IMR-90 (cell line): ENCODE results near the gene TDRD12. TPM values are rescaled to one million over a fixed set of nuclear protein-coding genes. Genes with fewer than 3 reads are reported as not detected.
"Not testable (repeated sequence)": the region's sequence is repeated elsewhere in the genome, so short reads cannot be mapped to it uniquely, and the experiment has no call there.

Source experiments
- ATAC-seq: fragments of 200-7000 bp; cut with Tn5 transposase; 2 replicates; pipeline ENCODE4 v1.9.1; 2020; ENCODE audit warnings: low read depth, mild to moderate bottlenecking, moderate library complexity
- BruUV-seq: library from RNA; stranded (reverse); fragments of 400-500 nt; replicated peaks from 2 replicates; lab custom pipeline; 2021; lab: Mats Ljungman, UMichigan
- CTCF ChIA-PET: fragments of 300-600 bp; formaldehyde crosslinking; extraction: SDS; loops from one replicate; lab custom pipeline; 2021; ENCODE audit warnings: antibody characterized with exemption; lab: Yijun Ruan, JAX
- POLR2A ChIA-PET: fragments of 300-600 bp; sonication (Branson Sonifier 250); formaldehyde crosslinking; loops from one replicate; lab custom pipeline; 2022; ENCODE audit warnings: antibody characterized with exemption; ENCODE audit not compliant: unreplicated experiment; lab: Charles Lee
- DNase-seq: peaks from one replicate; pipeline ENCODE4 v3.0.0; 2013
- H2AFZ ChIP-seq: replicated peaks from 2 replicates; pipeline ENCODE3; 2013; ENCODE audit warnings: low read length, mild to moderate bottlenecking; ENCODE audit not compliant: poor library complexity
- H2AK5ac ChIP-seq: 2 replicates; pipeline ENCODE4 v1.6.1; 2013; ENCODE audit warnings: low read depth, low read length, inconsistent platforms
- H2AK9ac ChIP-seq: replicated peaks from 2 replicates; pipeline ENCODE3; 2013; ENCODE audit warnings: mild to moderate bottlenecking, low read depth, low read length, moderate library complexity; ENCODE audit not compliant: poor library complexity
- H2BK120ac ChIP-seq: 2 replicates; pipeline ENCODE4 v1.6.1; 2013; ENCODE audit warnings: low read depth, low read length, inconsistent platforms
- H2BK15ac ChIP-seq: 3 replicates; pipeline ENCODE4 v1.6.1; 2013; ENCODE audit warnings: low read depth, low read length, inconsistent platforms
- H2BK20ac ChIP-seq: 2 replicates; pipeline ENCODE4 v1.6.1; 2013; ENCODE audit warnings: low read depth, mild to moderate bottlenecking, inconsistent platforms, low read length, moderate library complexity
- H2BK5ac ChIP-seq: 2 replicates; pipeline ENCODE4 v1.6.1; 2013; ENCODE audit warnings: mild to moderate bottlenecking, low read depth, low read length, inconsistent platforms; ENCODE audit not compliant: poor library complexity, severe bottlenecking
- H3K14ac ChIP-seq: replicated peaks from 2 replicates; pipeline ENCODE4 v1.6.1; 2013; ENCODE audit warnings: low read depth, low read length, inconsistent platforms
- H3K18ac ChIP-seq: 2 replicates; pipeline ENCODE4 v1.6.1; 2013; ENCODE audit warnings: low read depth, low read length, control low read depth
- H3K23ac ChIP-seq: 2 replicates; pipeline ENCODE4 v1.6.1; 2013; ENCODE audit warnings: low read depth, low read length, inconsistent platforms
- H3K27ac ChIP-seq: 2 replicates; pipeline ENCODE4 v1.5.1; 2013; ENCODE audit warnings: mild to moderate bottlenecking, control low read depth, low read length; ENCODE audit not compliant: insufficient read depth
- H3K27me3 ChIP-seq: 2 replicates; pipeline ENCODE4 v1.6.1; 2013; ENCODE audit warnings: low read length; ENCODE audit not compliant: control insufficient read depth, insufficient read depth
- H3K36me3 ChIP-seq: 2 replicates; pipeline ENCODE4 v1.6.1; 2013; ENCODE audit warnings: low read length, mixed read lengths; ENCODE audit not compliant: control insufficient read depth, insufficient read depth
- H3K4ac ChIP-seq: 2 replicates; pipeline ENCODE4 v1.6.1; 2013; ENCODE audit warnings: low read depth, low read length, inconsistent platforms
- H3K4me1 ChIP-seq: 2 replicates; pipeline ENCODE4 v1.6.1; 2013; ENCODE audit warnings: low read length, mixed read lengths; ENCODE audit not compliant: control insufficient read depth, insufficient read depth
- H3K4me2 ChIP-seq: 2 replicates; pipeline ENCODE4 v1.6.1; 2013; ENCODE audit warnings: low read depth, mild to moderate bottlenecking, control low read depth, low read length, moderate library complexity
- H3K4me3 ChIP-seq: 2 replicates; pipeline ENCODE4 v1.5.1; 2013; ENCODE audit warnings: low read depth, mild to moderate bottlenecking, control low read depth, low read length, moderate library complexity; ENCODE audit not compliant: insufficient read depth
- H3K56ac ChIP-seq: 2 replicates; pipeline ENCODE4 v1.6.1; 2013; ENCODE audit warnings: low read length, inconsistent platforms; ENCODE audit not compliant: insufficient read depth; ENCODE audit errors: extremely low read depth
- H3K79me1 ChIP-seq, 2 experiments: 2 replicates each; pipeline ENCODE4 v1.6.1; 2013; ENCODE audit warnings: low read length in 2 of 2, inconsistent platforms in 1 of 2, low read depth in 1 of 2
- H3K9ac ChIP-seq: 2 replicates; pipeline ENCODE4 v1.6.1; 2013; ENCODE audit warnings: low read depth, low read length, control low read depth
- H3K9me1 ChIP-seq: 2 replicates; pipeline ENCODE4 v1.6.1; 2013; ENCODE audit warnings: low read length, inconsistent platforms; ENCODE audit not compliant: insufficient read depth
- H3K9me3 ChIP-seq: 2 replicates; pipeline ENCODE4 v1.6.1; 2013; ENCODE audit warnings: low read length; ENCODE audit not compliant: control insufficient read depth, insufficient read depth
- H4K20me1 ChIP-seq: 2 replicates; pipeline ENCODE4 v1.6.1; 2013; ENCODE audit warnings: low read length, inconsistent platforms; ENCODE audit not compliant: insufficient read depth
- H4K5ac ChIP-seq: 2 replicates; pipeline ENCODE4 v1.6.1; 2013; ENCODE audit warnings: mild to moderate bottlenecking, low read depth, low read length, control low read depth
- H4K8ac ChIP-seq, 2 experiments: 2 replicates each; pipeline ENCODE4 v1.6.1; 2013; ENCODE audit warnings: low read depth in 2 of 2, low read length in 2 of 2, control low read depth in 1 of 2, inconsistent platforms in 1 of 2
- H4K91ac ChIP-seq: 2 replicates; pipeline ENCODE4 v1.6.1; 2013; ENCODE audit warnings: low read depth, low read length, inconsistent platforms; ENCODE audit not compliant: insufficient read depth
- CEBPB ChIP-seq: IDR thresholded peaks from 2 replicates; pipeline ENCODE4 v1.6.1; 2012; ENCODE audit warnings: low read depth, low read length, improper control_type of control experiment
- CHD1 ChIP-seq: IDR thresholded peaks from 2 replicates; pipeline ENCODE4 v1.6.1; 2012; ENCODE audit warnings: low read depth, low read length, improper control_type of control experiment
- FOS ChIP-seq: fragments of 150-350 bp; IDR thresholded peaks from 2 replicates; pipeline ENCODE4 v1.6.1; 2016; ENCODE audit warnings: low read depth, low read length
- POLR2A ChIP-seq: IDR thresholded peaks from 2 replicates; pipeline ENCODE4 v1.6.1; 2012; ENCODE audit warnings: mild to moderate bottlenecking, low read depth, low read length
- RCOR1 ChIP-seq: IDR thresholded peaks from 2 replicates; pipeline ENCODE4 v1.6.1; 2012; ENCODE audit warnings: mild to moderate bottlenecking, low read length, improper control_type of control experiment; ENCODE audit not compliant: insufficient replicate concordance
- RFX5 ChIP-seq: IDR thresholded peaks from 2 replicates; pipeline ENCODE4 v1.8.0; 2012; ENCODE audit warnings: low read depth, mild to moderate bottlenecking, low read length, moderate library complexity
- SMC3 ChIP-seq: fragments of 150-350 bp; IDR thresholded peaks from 2 replicates; pipeline ENCODE4 v1.6.1; 2016; ENCODE audit warnings: low read depth, mild to moderate bottlenecking, antibody characterized with exemption, low read length, moderate library complexity
- WGBS, 2 experiments: methylation state at CpG; one replicate each; pipeline versions ENCODE4 v1.1.5 to v1.1.7; 2013; ENCODE audit warnings: missing lambda C conversion rate in 2 of 2; ENCODE audit not compliant: insufficient read length in 1 of 2; ENCODE audit errors: extremely low coverage in 2 of 2; 5-methylcytosine and 5-hydroxymethylcytosine counted together
- dilution Hi-C: fragments of 300-500 bp; cut with HindIII; formaldehyde crosslinking; loops from one replicate; pipeline ENCODE4 v1.14.3; 2018; ENCODE audit warnings: low sequenced_read_pairs; ENCODE audit not compliant: unreplicated experiment
- in situ Hi-C: fragments of 300-500 bp; cut with MboI; formaldehyde crosslinking; loops from 3 replicates; pipeline ENCODE4 v1.14.3; 2019; ENCODE audit warnings: low sequenced_read_pairs, inconsistent platforms, mixed read lengths
- intact Hi-C: fragments of 100-400 bp; cut with micrococcal nuclease; formaldehyde crosslinking; loops from 2 replicates; pipeline ENCODE4 v1.10.0; 2022
- polyA plus RNA-seq, 3 experiments: library from polyadenylated mRNA; depleted of rRNA; stranded (reverse); fragments of >200 nt; gene quantifications; 2 replicates each; pipeline ENCODE4 v1.2.3, GENCODE V29; 2012; ENCODE audit warnings: low replicate concordance in 1 of 3
- total RNA-seq: library from RNA; depleted of rRNA; stranded (reverse); fragments of >200 nt; gene quantifications from 2 replicates; pipeline ENCODE4 v1.2.3, GENCODE V29; 2012
- TF ChIP-seq, protein P1 (sequence below): fragments of 150-350 bp; IDR thresholded peaks from 2 replicates; pipeline ENCODE4 v1.6.1; 2016; ENCODE audit warnings: low read depth, mild to moderate bottlenecking, low read length, moderate library complexity, borderline replicate concordance

Gene TDRD12
- total and polyA plus RNA-seq, 2 of the 4 experiments (the other 2 are of a cell fraction) = under 0.01 to 0.07 TPM

DNA sequence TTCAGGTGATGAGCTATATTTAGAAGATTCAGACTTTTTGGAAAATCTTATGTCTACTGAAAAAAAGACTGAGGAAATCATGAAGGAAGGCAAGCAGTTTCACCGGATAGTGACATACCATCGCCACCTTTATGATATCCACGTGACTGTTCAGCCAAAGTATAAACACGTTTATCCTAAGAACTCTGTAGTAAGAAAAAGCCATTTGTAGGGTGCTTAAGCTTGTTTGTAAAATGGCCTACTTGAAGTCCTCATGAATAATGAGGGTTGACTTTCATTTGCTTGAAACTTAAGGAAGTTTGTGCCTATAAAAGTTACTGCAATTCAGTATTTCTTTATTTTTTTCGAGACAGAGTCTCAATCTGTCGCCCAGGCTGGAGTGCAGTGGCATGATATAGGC is 7.8 kb upstream of the TDRD12 start:
- Histone ChIP-seq H2AFZ (no peak overlapping the region), H3K9me1 (no peaks in the 10 kb centered on the region), H3K9me3 (no peaks in the 10 kb centered on the region), H2BK20ac (no peak overlapping the region), H3K4me1 (no peaks in the 10 kb centered on the region), H3K4me2 (no peak overlapping the region), H4K5ac (no peak overlapping the region), H3K4ac (no peak overlapping the region), H4K91ac (no peak overlapping the region), H3K23ac (no peak overlapping the region), H3K14ac (no peak overlapping the region), H3K27me3 (no peaks in the 10 kb centered on the region), H2AK5ac (no peak overlapping the region), H3K4me3 (no peak overlapping the region), H4K20me1 (no peaks in the 10 kb centered on the region), H3K79me1 (peaks cover 5 to 7% of the 10 kb centered on the region in 2 experiments; a peak in 2 of 4 replicates), H3K18ac (no peak overlapping the region), H2BK15ac (no peak overlapping the region), H2BK120ac (no peak overlapping the region), H4K8ac (no peak overlapping the region), H3K56ac (no peak overlapping the region), H3K27ac (no peak overlapping the region), H3K36me3 (peaks cover 10% of the 10 kb centered on the region; the same call in 1 of the 2 replicates), H2AK9ac (no peak overlapping the region), H2BK5ac (no peak overlapping the region), H3K9ac (no peak overlapping the region)
- WGBS, 2 experiments = 94% methylated on average over 3 of the region's 6 CpGs; no CpG with 5 or more reads in 1 of the 2 experiments
- POLR2A ChIA-PET = no interaction called here
- DNase-seq = no peak
- intact Hi-C loops (no loop called here), dilution Hi-C loops (no loop called here), in situ Hi-C loops (no loop called here)
- no TSS peak for BruUV-seq
- ATAC-seq = no peak
- TF ChIP-seq FOS (no peak), RCOR1 (no peak), RFX5 (no peak), SMC3 (no peak), CHD1 (no peak), CEBPB (no peak), POLR2A (no peak)
- TF ChIP-seq, protein P1, sequence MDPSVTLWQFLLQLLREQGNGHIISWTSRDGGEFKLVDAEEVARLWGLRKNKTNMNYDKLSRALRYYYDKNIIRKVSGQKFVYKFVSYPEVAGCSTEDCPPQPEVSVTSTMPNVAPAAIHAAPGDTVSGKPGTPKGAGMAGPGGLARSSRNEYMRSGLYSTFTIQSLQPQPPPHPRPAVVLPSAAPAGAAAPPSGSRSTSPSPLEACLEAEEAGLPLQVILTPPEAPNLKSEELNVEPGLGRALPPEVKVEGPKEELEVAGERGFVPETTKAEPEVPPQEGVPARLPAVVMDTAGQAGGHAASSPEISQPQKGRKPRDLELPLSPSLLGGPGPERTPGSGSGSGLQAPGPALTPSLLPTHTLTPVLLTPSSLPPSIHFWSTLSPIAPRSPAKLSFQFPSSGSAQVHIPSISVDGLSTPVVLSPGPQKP = no peak
- CTCF ChIA-PET = no interaction called here

DNA sequence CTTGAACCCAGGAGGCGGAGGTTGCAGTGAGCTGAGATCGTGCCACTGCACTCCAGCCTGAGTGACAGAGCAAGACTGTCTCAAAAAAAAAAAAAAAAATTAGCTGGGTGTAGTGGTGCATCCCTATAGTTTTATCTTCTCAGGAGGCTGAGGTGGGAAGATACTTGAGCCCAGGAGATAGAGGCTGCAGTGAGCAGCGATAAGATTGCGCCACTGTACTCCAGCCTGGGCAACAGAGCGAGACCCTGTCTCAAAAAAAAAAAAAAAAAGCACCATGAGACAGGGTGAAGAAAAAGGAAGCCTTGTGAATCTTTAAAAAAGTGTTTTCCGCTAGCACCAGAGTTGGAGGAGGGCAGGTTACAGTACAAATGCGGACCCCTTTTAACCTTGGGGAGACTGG is 3.4 kb upstream of the TDRD12 start:
- dilution Hi-C loops, H3K4me2 ChIP-seq, H3K18ac ChIP-seq, H3K14ac ChIP-seq, H4K8ac ChIP-seq, H3K4me1 ChIP-seq, H2BK20ac ChIP-seq, H3K36me3 ChIP-seq, H3K9me3 ChIP-seq, H3K56ac ChIP-seq, H2AK9ac ChIP-seq, H3K23ac ChIP-seq, H2BK120ac ChIP-seq, H3K79me1 ChIP-seq, H4K20me1 ChIP-seq, intact Hi-C loops, H2AK5ac ChIP-seq, POLR2A ChIA-PET, in situ Hi-C loops, H4K5ac ChIP-seq, H3K27me3 ChIP-seq, ATAC-seq, H2AFZ ChIP-seq, CTCF ChIA-PET, H2BK15ac ChIP-seq, DNase-seq, H3K4ac ChIP-seq, H4K91ac ChIP-seq, H3K9ac ChIP-seq, BruUV-seq, H2BK5ac ChIP-seq, H3K9me1 ChIP-seq, H3K27ac ChIP-seq, H3K4me3 ChIP-seq: not testable (repeated sequence)
- 86% methylated on average over 3 of the region's 7 CpGs; no CpG with 5 or more reads in 1 of the 2 experiments for WGBS, 2 experiments
